PFSK-1 (cell line): ENCODE measurements around the gene ATP6V1B1.

Experiments used
- FOXP2 ChIP-seq: optimal IDR thresholded peaks from 2 replicates; pipeline ENCODE3; 2011; ENCODE audit warnings: borderline replicate concordance, control low read depth, inconsistent platforms; ENCODE audit not compliant: insufficient read depth; ENCODE audit errors: extremely low read length, extremely low read depth
- POLR2AphosphoS5 ChIP-seq: IDR thresholded peaks from 2 replicates; pipeline ENCODE4 v1.6.1; 2012; ENCODE audit warnings: low read depth, mild to moderate bottlenecking, control low read depth, low read length, moderate library complexity
- SIN3A ChIP-seq: IDR thresholded peaks from 2 replicates; pipeline ENCODE4 v1.6.1; 2012; ENCODE audit warnings: mild to moderate bottlenecking, low read length, moderate library complexity, borderline replicate concordance; ENCODE audit not compliant: insufficient read depth
- TAF1 ChIP-seq: IDR thresholded peaks from 2 replicates; pipeline ENCODE4 v1.6.1; 2012; ENCODE audit warnings: low read length, control low read depth, borderline replicate concordance; ENCODE audit not compliant: insufficient read depth
- TF ChIP-seq, protein P1 (sequence below), 2 experiments: IDR thresholded peaks; 2 replicates each; pipeline versions ENCODE4 v1.6.1 to v1.8.0; 2011 to 2012; ENCODE audit warnings: low read depth in 2 of 2, low read length in 2 of 2, control low read depth in 1 of 2, inconsistent platforms in 1 of 2, mild to moderate bottlenecking in 1 of 2, moderate library complexity in 1 of 2; ENCODE audit not compliant: insufficient read depth in 1 of 2

Gene ATP6V1B1

GRCh38 chr2:70927138-70927537 lies 8.6 kb upstream of the ATP6V1B1 start:
- TF ChIP-seq POLR2AphosphoS5 = no peak
- TF ChIP-seq TAF1 = no peak
- TF ChIP-seq FOXP2 = no peak
- TF ChIP-seq SIN3A = no peak
- TF ChIP-seq, protein P1, sequence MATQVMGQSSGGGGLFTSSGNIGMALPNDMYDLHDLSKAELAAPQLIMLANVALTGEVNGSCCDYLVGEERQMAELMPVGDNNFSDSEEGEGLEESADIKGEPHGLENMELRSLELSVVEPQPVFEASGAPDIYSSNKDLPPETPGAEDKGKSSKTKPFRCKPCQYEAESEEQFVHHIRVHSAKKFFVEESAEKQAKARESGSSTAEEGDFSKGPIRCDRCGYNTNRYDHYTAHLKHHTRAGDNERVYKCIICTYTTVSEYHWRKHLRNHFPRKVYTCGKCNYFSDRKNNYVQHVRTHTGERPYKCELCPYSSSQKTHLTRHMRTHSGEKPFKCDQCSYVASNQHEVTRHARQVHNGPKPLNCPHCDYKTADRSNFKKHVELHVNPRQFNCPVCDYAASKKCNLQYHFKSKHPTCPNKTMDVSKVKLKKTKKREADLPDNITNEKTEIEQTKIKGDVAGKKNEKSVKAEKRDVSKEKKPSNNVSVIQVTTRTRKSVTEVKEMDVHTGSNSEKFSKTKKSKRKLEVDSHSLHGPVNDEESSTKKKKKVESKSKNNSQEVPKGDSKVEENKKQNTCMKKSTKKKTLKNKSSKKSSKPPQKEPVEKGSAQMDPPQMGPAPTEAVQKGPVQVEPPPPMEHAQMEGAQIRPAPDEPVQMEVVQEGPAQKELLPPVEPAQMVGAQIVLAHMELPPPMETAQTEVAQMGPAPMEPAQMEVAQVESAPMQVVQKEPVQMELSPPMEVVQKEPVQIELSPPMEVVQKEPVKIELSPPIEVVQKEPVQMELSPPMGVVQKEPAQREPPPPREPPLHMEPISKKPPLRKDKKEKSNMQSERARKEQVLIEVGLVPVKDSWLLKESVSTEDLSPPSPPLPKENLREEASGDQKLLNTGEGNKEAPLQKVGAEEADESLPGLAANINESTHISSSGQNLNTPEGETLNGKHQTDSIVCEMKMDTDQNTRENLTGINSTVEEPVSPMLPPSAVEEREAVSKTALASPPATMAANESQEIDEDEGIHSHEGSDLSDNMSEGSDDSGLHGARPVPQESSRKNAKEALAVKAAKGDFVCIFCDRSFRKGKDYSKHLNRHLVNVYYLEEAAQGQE (IDR thresholded peaks at IDR 0.05; ENCODE audit: insufficient read depth in 1 of 2, low read depth in 2 of 2, low read length in 2 of 2) = no peak

DNA sequence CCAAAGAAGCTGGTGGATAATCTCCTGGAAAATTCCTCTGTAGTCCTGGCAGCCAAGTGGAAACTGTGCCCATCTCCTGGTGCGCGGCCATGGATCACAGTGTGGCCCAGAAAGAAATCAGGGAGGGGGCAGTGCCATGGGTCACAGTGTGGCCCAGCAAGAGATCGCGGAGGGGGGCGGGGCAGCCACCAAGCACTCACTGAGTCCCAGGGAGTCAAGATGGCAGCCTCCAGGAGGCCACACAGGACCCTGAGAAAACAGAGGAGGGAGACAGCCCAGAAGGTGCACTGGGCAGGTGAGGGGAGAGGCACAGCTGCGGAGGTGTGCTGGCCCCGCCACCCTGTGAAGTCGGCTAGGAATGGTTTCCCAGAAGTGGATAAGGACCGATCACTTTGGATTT lies 8.1 kb upstream of the ATP6V1B1 start:
- TF ChIP-seq FOXP2 (no peak), SIN3A (no peak), TAF1 (no peak), POLR2AphosphoS5 (no peak)
- TF ChIP-seq, protein P1 (IDR thresholded peaks at IDR 0.05; ENCODE audit: insufficient read depth in 1 of 2, low read depth in 2 of 2, low read length in 2 of 2) = no peak

DNA sequence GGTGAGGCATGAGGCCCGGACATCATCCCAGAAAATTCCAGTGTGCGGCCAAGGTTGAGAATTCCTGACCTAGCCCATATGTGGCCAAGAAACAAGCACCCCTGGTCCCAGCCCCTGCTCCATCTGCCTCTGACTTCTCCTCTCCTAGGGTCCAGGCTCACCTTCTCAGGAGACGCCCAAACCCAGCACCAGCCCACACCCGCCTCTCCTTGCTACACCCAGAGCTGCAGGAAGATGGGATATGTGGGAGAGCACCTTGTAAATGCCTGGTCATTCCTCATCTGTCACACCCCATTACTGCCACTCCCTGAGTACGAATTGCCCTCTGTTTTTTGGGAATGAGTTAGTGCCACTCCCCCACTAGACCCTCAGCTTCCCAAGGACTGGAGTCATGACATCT lies 7.3 kb upstream of the ATP6V1B1 start:
- TF ChIP-seq FOXP2 = no peak
- no peak for TF ChIP-seq POLR2AphosphoS5
- TF ChIP-seq, protein P1 (IDR thresholded peaks at IDR 0.05; ENCODE audit: insufficient read depth in 1 of 2, low read depth in 2 of 2, low read length in 2 of 2) = no peak
- no peak for TF ChIP-seq TAF1
- TF ChIP-seq SIN3A = no peak

DNA sequence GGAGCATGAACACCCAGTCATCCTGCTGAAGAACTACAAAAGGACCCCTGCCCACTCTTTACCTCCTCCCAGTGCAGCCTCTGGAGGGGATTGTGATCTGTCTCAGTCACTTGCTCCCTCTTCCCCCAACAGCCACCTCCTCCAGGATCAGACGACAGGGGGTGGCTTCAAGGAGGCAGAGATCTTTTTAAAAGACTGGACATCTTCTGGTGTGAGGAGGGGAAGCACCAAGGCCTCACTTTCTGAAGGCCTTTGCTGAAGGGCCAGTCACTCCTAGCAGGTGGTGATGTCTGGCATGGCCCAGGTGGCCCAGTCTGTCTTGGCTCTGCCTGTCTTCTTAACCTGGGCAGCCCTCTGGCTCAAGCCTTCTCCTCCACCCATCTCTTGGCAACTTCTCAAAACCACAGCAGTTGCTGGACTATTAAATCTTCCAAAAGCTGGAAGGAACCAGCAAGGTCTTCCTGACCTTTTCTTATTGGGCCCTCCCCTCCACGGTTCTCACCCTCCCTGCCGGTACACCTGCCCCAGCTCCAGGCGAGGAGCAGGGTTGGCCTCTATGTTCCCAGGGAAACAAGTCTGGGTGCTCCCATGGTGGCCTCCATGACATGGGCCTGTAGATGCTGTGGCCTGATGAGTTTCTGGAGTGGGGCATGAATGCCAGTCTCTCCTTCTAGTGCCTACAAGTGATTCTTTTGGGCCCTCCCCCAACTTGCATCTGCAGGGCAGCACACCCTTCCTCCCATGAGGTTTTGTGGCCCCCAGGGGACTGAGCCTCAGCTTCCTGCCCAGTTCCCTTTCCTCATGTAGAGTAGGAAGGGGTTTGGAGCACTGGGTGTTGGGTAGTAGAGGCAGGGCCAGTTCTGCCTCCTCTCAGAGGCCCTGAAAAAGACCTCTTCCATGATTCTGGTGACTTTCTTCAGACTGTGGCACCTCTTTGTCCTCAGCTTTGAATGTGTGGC lies 5.0 kb upstream of the ATP6V1B1 start:
- TF ChIP-seq SIN3A (no peak), POLR2AphosphoS5 (no peak), FOXP2 (no peak), TAF1 (no peak)
- TF ChIP-seq, protein P1 (IDR thresholded peaks at IDR 0.05; ENCODE audit: insufficient read depth in 1 of 2, low read depth in 2 of 2, low read length in 2 of 2) = no peak
